BE2C (cell line): Measurements from ENCODE around the gene FOXO4.
A peak's percentile ranks its signal among the peaks of the same experiment; 100 is the strongest.

Source experiments
- DNase-seq: peaks from one replicate; pipeline ENCODE4 v3.0.0-alpha.2; 2020
- H3K27me3 ChIP-seq: fragments of 250-450 bp; sonication (Bioruptor Pico); 2 replicates; pipeline ENCODE4 v1.5.1; 2020; ENCODE audit warnings: mild to moderate bottlenecking
- H3K36me3 ChIP-seq: fragments of 250-450 bp; sonication (Bioruptor Pico); 2 replicates; pipeline ENCODE4 v1.5.1; 2020; ENCODE audit warnings: mild to moderate bottlenecking
- H3K4me1 ChIP-seq: fragments of 250-450 bp; sonication (Bioruptor Pico); 2 replicates; pipeline ENCODE4 v1.5.1; 2020
- H3K4me3 ChIP-seq: 2 replicates; pipeline ENCODE4 v1.5.1; 2011; ENCODE audit warnings: low read depth, low read length
- H3K9me3 ChIP-seq: fragments of 250-450 bp; sonication (Bioruptor Pico); 2 replicates; pipeline ENCODE4 v1.5.1; 2020
- CTCF ChIP-seq: IDR thresholded peaks from 2 replicates; pipeline ENCODE4 v1.5.1; 2012; ENCODE audit warnings: mild to moderate bottlenecking, low read depth, low read length

The FOXO4 gene

GRCh38 chrX:71100581-71101505 is 5.2 kb downstream of the FOXO4 start:
- Histone ChIP-seq H3K27me3 (no peaks in the 10 kb centered on the region), H3K9me3 (no peaks in the 10 kb centered on the region), H3K36me3 (no peaks in the 10 kb centered on the region), H3K4me3 (no peak overlapping the region), H3K4me1 (peaks cover 13% of the 10 kb centered on the region)
- DNase-seq = no peak
- 0 out of 2 replicates have a peak, but pooled peaks have one; percentile 3 for TF ChIP-seq CTCF

GRCh38 chrX:71102292-71102691 is 6.6 kb downstream of the FOXO4 start:
- Histone ChIP-seq H3K4me3 (no peak overlapping the region), H3K9me3 (no peaks in the 10 kb centered on the region), H3K27me3 (no peaks in the 10 kb centered on the region), H3K4me1 (peaks cover 14% of the 10 kb centered on the region), H3K36me3 (no peaks in the 10 kb centered on the region)
- no peak for TF ChIP-seq CTCF
- peak; percentile 27 for DNase-seq

- no peaks in the 10 kb centered on the region for H3K27me3 ChIP-seq
Observed at GRCh38 chrX:71103110-71103983, 7.7 kb downstream of the FOXO4 start.

GRCh38 chrX:71105628-71106027 is 10.0 kb downstream of the FOXO4 start:
- Histone ChIP-seq H3K9me3 (no peaks in the 10 kb centered on the region), H3K36me3 (no peaks in the 10 kb centered on the region), H3K27me3 (no peaks in the 10 kb centered on the region), H3K4me1 (peaks cover 20% of the 10 kb centered on the region), H3K4me3 (no peak overlapping the region)
- no peak for TF ChIP-seq CTCF
- DNase-seq = no peak

More at GRCh38 chrX:71103110-71103983, 7.7 kb downstream of the FOXO4 start:
- no peaks in the 10 kb centered on the region for H3K9me3 ChIP-seq
- H3K36me3 ChIP-seq = no peaks in the 10 kb centered on the region
- peaks cover 20% of the 10 kb centered on the region for H3K4me1 ChIP-seq
- peak; percentile 76 for DNase-seq
- H3K4me3 ChIP-seq = peak overlapping the region; percentile 21
- no peak for TF ChIP-seq CTCF

GRCh38 chrX:71106427-71106826 is 10.8 kb downstream of the FOXO4 start, which contains the start of gene CXorf65:
TSS of gene CXorf65 (minus strand) at chrX:71106740. CDS start at chrX:71106556, 184 bp downstream.
- H3K4me3 ChIP-seq = no peak within 1 kb of the TSS

More at GRCh38 chrX:71106427-71106826, 10.8 kb downstream of the FOXO4 start, which contains the start of gene CXorf65:
- Histone ChIP-seq H3K4me1 (peaks cover 20% of the 10 kb centered on the region), H3K36me3 (no peaks in the 10 kb centered on the region), H3K9me3 (no peaks in the 10 kb centered on the region), H3K27me3 (no peaks in the 10 kb centered on the region)
- no peak for TF ChIP-seq CTCF
- DNase-seq = no peak
